DMS79 (cell line): ENCODE results near the gene MSANTD2.

Experiments used
- DNase-seq: peaks from one replicate; lab custom pipeline; 2025; lab: John Stamatoyannopoulos, UW

The MSANTD2 gene

GRCh38 chr11:124753205-124753604, 47.0 kb downstream of the MSANTD2 start:
- DNase-seq, result no peak

DNA sequence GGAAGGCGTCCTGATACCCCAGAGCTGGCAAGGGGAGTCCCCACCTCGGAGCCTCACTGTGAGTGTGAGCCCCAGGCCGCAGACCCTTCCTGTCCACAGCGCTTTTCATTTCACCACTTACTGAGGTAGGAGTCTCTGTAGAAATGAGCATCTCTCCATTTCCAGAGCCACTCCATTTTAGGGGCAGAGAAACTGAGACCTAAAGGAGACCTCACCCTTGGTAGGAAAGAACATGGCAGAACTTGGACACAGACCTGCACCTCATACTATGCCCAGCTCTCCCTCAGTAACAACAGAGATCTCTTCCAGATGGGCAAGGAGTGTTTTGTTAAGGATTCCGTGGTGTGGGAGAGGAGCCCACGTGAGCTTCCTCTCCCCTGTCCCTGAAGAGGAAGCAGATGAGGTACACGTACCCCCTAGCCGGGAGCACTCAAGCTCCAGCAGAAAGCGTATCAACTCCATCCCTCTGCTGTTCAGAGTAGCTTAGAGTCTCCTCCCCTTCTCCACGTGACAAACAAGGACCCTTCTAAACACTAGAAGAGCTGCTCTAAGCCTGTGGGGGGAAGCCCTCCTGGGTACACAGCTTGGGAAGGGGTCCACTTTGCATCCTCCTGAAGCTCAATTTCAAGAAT, 47.6 kb downstream of the MSANTD2 start:
- peak; percentile 5 for DNase-seq

- no peak for DNase-seq
Observed at GRCh38 chr11:124751741-124752470, 48.3 kb downstream of the MSANTD2 start, which contains the start of gene VSIG2. Gene VSIG2, minus strand, starts transcription at chr11:124752255. Its CDS starts 118 bp downstream, at chr11:124752137.

DNA sequence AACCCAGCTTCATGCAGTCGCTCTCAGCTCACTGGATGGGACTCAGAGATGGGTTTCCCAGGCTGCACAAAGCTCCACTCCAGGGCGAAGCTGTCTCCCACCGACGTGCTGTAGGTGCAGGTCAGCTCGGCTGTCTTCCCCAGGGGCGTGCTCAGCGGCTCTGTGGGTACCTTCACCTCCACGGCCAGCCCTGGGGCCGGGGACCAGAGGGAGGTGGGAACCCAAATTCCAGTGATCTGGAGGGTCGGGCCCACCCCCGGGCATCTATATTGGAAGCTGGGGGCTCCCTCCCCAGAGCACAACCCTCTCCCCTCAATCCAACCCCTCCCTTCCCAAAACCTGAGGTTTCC, 48.8 kb downstream of the MSANTD2 start:
- DNase-seq, result no peak

DNA sequence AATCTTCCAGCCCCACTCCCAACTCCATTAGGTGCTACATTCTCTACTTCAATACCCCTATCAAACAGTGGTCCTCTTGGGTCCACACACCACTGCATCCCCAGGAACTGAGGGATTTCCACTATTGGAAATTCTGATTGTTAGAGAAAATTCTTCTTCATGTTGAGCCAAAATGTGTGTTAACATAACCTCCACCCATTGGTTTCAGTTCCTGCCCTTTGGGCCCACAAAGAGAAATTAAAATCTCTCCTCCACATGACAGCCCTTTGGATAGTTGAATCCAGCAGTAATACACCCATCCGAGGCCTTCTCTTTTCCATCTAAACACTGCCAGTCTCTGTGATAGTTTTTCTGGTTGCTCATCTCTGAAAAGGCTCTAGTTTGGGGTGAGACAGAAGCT, 50.3 kb downstream of the MSANTD2 start:
- no peak for DNase-seq

- no peak for DNase-seq
Observed at GRCh38 chr11:124748481-124749343, 51.5 kb downstream of the MSANTD2 start.

DNA sequence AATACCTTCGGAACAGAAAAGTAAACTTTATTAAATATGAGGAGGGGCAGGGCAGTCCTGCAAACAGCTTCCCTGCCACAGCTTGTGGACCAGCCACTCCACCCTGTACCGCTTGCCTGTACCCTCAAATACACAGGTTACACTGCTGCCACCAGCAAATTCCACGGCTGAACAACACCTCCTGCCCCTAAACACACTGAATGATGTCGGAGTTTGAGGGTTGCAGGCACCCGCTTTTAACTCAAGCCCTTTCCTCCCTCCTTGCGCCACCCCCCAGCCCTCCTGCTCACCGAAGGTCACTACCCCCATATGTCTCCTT, 52.1 kb downstream of the MSANTD2 start:
- DNase-seq, result no peak

DNA sequence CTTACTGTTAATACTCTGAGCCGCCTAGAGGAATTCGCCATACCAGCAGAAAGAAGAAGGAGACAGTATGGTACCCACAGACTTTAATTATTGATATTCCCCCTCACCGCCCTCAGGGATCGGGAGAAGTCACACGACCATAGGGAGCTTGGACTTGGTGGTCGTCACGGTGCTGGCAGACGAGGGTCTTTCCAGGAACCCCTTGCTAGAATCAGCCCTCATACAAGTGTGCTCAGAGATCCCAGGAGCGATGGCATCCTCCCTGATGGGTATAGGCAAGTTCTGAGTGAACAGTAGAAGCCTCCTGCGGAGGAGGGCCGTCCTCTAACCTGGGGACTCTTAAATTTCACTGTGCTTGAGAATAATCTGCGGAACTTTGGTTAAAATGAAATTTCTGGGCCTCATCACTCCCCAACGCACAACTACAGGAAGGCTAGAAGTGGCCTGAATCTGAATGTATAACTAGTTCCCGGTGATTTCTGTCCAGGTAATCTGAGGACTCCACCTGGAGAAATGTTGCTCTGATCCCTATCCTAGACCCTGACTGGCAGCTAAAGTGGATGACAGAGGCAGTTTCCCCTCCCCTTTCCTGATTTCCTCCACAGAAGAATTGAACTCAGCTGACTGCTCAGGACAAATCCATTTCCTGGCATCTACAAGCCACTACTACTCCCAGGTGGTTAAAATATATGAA, 52.7 kb downstream of the MSANTD2 start:
- no peak for DNase-seq

GRCh38 chr11:124746621-124747243, 53.5 kb downstream of the MSANTD2 start:
- DNase-seq, result peak; percentile 33

- no peak for DNase-seq
Observed at GRCh38 chr11:124745835-124746620, 54.2 kb downstream of the MSANTD2 start.

DNA sequence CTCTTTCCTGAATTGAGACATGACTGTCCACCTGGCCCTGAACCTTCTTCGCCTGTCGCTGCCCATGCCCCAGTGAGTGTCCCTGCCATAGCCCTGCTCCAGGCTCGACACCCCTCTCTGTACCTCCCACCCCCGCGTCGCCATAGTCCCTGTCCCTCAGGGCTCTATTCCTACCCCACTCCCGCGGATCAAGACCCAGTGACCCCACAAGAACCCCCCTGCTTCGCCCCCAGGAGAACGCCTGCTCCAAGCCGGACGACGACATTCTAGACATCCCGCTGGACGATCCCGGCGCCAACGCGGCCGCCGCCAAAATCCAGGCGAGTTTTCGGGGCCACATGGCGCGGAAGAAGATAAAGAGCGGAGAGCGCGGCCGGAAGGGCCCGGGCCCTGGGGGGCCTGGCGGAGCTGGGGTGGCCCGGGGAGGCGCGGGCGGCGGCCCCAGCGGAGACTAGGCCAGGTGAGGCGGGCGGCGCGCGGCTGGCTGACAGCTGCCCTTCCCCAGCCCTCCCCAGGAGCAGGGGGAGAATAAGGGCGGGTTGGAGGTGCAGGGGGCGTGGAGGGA, 54.9 kb downstream of the MSANTD2 start:
- DNase-seq, result no peak

DNA sequence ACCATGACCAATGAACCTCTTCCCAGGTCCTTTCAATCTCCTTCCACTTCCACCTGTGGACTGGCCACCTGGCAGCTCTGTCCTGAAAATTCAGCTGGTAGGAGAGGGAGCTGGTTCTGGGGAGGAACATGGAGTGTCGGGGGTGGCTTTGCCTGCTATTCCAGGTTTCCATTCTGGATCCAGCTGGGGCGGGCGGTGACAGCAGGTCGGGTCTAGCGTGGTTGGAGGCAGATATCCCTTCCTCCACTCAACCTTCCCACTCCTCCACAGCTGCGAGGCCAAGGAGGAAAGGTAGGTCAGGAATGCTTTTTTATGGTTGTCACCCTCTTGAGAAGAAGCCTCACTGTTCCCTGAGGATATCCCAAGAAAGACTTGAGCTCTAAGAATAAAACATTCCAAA, 57.2 kb downstream of the MSANTD2 start:
- DNase-seq, result no peak

- no peak for DNase-seq
Observed at GRCh38 chr11:124742555-124742954, 57.7 kb downstream of the MSANTD2 start.

DNA sequence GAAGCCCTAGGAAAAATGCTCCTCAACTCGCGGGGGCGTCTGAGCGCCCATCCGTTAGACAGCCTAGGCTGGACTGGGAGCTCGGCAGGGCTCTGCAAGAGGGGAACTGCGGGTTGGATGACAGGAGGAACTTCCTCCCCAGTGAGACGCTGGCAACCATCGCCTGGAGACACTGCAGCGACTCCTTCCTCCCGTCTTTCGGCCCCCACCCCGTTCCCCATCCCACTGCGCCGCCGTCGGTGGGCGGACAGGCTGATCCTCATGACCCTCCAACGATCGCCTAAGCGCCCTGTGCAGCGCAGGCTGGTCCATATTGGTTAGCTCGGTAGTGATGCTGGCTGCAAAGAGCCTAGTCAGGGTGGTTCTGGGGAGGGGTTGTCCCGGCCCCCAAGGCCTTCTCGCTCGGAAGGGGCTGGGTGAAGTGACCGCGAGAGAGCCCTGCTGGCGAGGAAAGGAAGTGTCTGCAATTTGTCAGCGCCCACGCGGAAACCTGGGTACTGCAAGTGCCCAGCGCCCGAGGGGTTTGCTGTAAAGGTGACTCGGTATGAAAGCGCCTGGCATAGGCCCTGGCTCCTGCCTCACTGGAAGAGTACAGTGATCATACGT, 59.8 kb downstream of the MSANTD2 start:
- peak; percentile 38 for DNase-seq

GRCh38 chr11:124739479-124740276, 60.5 kb downstream of the MSANTD2 start, which contains the start of gene NRGN:
Gene NRGN, plus strand, starts transcription at chr11:124739942. Its CDS starts 143 bp downstream, at chr11:124740085.
- peak; percentile 82 for DNase-seq

DNA sequence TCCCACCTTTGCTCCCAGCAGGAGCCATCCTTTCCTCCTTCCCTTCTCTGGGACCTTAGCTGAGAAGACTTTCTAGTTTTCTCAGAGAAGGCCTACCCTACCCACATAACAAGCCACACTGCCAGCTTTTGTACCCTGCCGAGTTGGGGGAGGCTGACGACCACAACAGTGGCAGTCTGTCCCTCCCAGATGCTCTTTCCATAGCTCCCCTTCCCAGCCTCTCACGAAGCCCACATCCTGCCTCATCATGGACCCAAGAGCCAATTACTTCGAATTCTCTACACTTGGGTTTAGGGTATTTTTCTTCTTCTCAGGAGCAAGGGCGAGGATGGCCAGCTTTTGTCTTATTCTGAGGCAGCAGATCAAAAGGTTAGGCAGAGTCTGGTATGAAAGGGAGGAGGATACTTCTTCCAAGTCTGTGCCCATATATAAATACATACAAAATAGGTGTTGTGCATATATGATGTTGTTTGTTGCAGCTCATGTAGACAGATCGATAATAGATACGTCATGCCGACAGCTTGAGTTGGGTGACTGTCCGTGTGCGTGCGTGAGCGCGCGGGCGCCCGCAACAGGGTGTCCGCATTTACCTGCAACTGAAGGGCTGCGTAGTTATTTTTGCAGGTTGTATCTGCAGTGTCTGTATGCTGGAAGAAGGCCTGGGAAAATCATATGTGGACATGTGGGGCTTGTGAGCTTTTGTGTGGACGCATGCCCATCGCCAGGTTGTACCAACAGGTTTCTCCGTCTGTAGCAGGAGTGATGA, 61.3 kb downstream of the MSANTD2 start:
- DNase-seq, result no peak

- DNase-seq, result no peak
Observed at GRCh38 chr11:124737638-124738305, 62.4 kb downstream of the MSANTD2 start.

- no peak for DNase-seq
Observed at GRCh38 chr11:124736736-124737135, 63.5 kb downstream of the MSANTD2 start.
